SK-N-SH (cell line): ENCODE data around the gene FUT6. TPM values are rescaled to one million over a fixed set of nuclear protein-coding genes. Genes with fewer than 3 reads are reported as not detected.

Experiments
- CTCF ChIA-PET: fragments of 300-600, 350-600 bp; formaldehyde crosslinking; extraction: SDS; loops from one replicate; lab custom pipeline; 2021; lab: Yijun Ruan, JAX
- POLR2A ChIA-PET: fragments of 350-600 bp; sonication (Branson Sonifier 250); formaldehyde crosslinking; extraction: SDS; loops from one replicate; lab custom pipeline; 2020; ENCODE audit warnings: antibody characterized with exemption, inconsistent platforms; lab: Yijun Ruan, JAX
- DNase-seq: peaks from one replicate; pipeline ENCODE4 v3.0.0; 2012
- H2AFZ ChIP-seq: fragments of 200-600 bp; sonication (generic); 2 replicates; pipeline ENCODE4 v1.8.1; 2016; ENCODE audit warnings: antibody characterized with exemption, mild to moderate bottlenecking, low read depth
- H3F3A ChIP-seq: fragments of 200-600 bp; sonication (generic); replicated peaks from 2 replicates; pipeline ENCODE3; 2016; ENCODE audit warnings: antibody characterized with exemption, mild to moderate bottlenecking; ENCODE audit not compliant: insufficient read depth
- H3K27ac ChIP-seq, 2 experiments: fragments of 200-500 bp in 1 of 2; fragments of 200-600 bp in 1 of 2; sonication (Bioruptor generic) in 1 of 2; sonication (generic), shearing (Covaris generic) in 1 of 2; 2 replicates each; pipeline versions ENCODE4 v1.5.1 to v1.6.1; 2014 to 2016; ENCODE audit warnings: low read depth in 2 of 2, inconsistent platforms in 1 of 2, low read length in 1 of 2, mild to moderate bottlenecking in 1 of 2, mixed read lengths in 1 of 2
- H3K27me3 ChIP-seq: fragments of 200-600 bp; sonication (generic), shearing (Covaris generic); 2 replicates; pipeline ENCODE4 v1.6.1; 2016; ENCODE audit warnings: mixed run types; ENCODE audit not compliant: insufficient read depth
- H3K36me3 ChIP-seq, 2 experiments: fragments of 200-500 bp in 1 of 2; fragments of 200-600 bp in 1 of 2; sonication (Bioruptor generic) in 1 of 2; sonication (generic) in 1 of 2; replicated peaks in 1 of 2; 2 replicates each; pipeline versions ENCODE3 to v1.5.1; 2014 to 2016; ENCODE audit warnings: low read length in 1 of 2, mild to moderate bottlenecking in 1 of 2; ENCODE audit not compliant: insufficient read depth in 2 of 2, control insufficient read depth in 1 of 2
- H3K4me1 ChIP-seq, 2 experiments: fragments of 200-500 bp in 1 of 2; fragments of 200-600 bp in 1 of 2; sonication (Bioruptor generic) in 1 of 2; sonication (generic), shearing (Covaris generic) in 1 of 2; 2 replicates each; pipeline versions ENCODE4 v1.5.1 to v1.6.1; 2014 to 2016; ENCODE audit warnings: low read depth in 1 of 2, low read length in 1 of 2, mixed run types in 1 of 2; ENCODE audit not compliant: insufficient read depth in 2 of 2, control insufficient read depth in 1 of 2
- H3K4me2 ChIP-seq: fragments of 200-600 bp; sonication (generic), shearing (Covaris generic); 2 replicates; pipeline ENCODE4 v1.6.1; 2017; ENCODE audit warnings: mixed run types
- H3K4me3 ChIP-seq, 2 experiments: fragments of 200-500 bp in 1 of 2; fragments of 200-600 bp in 1 of 2; sonication (Bioruptor generic) in 1 of 2; sonication (generic), shearing (Covaris generic) in 1 of 2; 2 replicates each; pipeline versions ENCODE4 v1.5.1 to v1.8.1; 2014 to 2016; ENCODE audit warnings: low read depth in 2 of 2, inconsistent platforms in 1 of 2, low read length in 1 of 2, mild to moderate bottlenecking in 1 of 2, mixed read lengths in 1 of 2, moderate library complexity in 1 of 2
- H3K79me2 ChIP-seq: fragments of 200-600 bp; sonication (generic); 2 replicates; pipeline ENCODE4 v1.8.1; 2017; ENCODE audit warnings: mild to moderate bottlenecking; ENCODE audit not compliant: insufficient read depth
- H3K9ac ChIP-seq: fragments of 200-600 bp; sonication (generic); 2 replicates; pipeline ENCODE4 v1.6.1; 2017; ENCODE audit warnings: mixed run types
- H3K9me2 ChIP-seq: fragments of 200-600 bp; sonication (generic); 2 replicates; pipeline ENCODE4 v1.6.1; 2017; ENCODE audit warnings: mixed run types
- H3K9me3 ChIP-seq: fragments of 200-600 bp; sonication (generic); 2 replicates; pipeline ENCODE4 v1.6.1; 2017; ENCODE audit warnings: mixed run types, mild to moderate bottlenecking, moderate library complexity
- H4K20me1 ChIP-seq: fragments of 200-600 bp; sonication (generic); 2 replicates; pipeline ENCODE4 v1.6.1; 2017; ENCODE audit warnings: mild to moderate bottlenecking, mixed run types; ENCODE audit not compliant: insufficient read depth
- EP300 ChIP-seq, 2 experiments: IDR thresholded peaks; 2 replicates each; pipeline versions ENCODE4 v1.4.0 to v1.6.1; 2012; ENCODE audit warnings: borderline replicate concordance in 1 of 2, low read depth in 1 of 2, low read length in 1 of 2
- EZH2phosphoT487 ChIP-seq: fragments of 200-600 bp; sonication (generic); IDR thresholded peaks from 2 replicates; pipeline ENCODE4 v1.6.1; 2017; ENCODE audit warnings: low read depth, mixed run types, mild to moderate bottlenecking, antibody characterized with exemption, moderate library complexity, borderline replicate concordance
- FOSL2 ChIP-seq: IDR thresholded peaks from 2 replicates; pipeline ENCODE4 v1.4.0; 2012; ENCODE audit warnings: low read depth, mild to moderate bottlenecking, moderate library complexity, borderline replicate concordance
- FOXM1 ChIP-seq: IDR thresholded peaks from 2 replicates; pipeline ENCODE4 v1.4.0; 2012; ENCODE audit warnings: low read depth, mild to moderate bottlenecking
- GABPA ChIP-seq: IDR thresholded peaks from 2 replicates; pipeline ENCODE4 v1.4.0; 2012; ENCODE audit warnings: low read depth, mild to moderate bottlenecking
- IRF3 ChIP-seq: fragments of 150-350 bp; IDR thresholded peaks from 2 replicates; pipeline ENCODE4 v1.6.1; 2016; ENCODE audit warnings: mild to moderate bottlenecking, low read depth, low read length
- MXI1 ChIP-seq: IDR thresholded peaks from 2 replicates; pipeline ENCODE4 v1.6.1; 2012; ENCODE audit warnings: mild to moderate bottlenecking, low read depth, low read length, improper control_type of control experiment
- NFIC ChIP-seq: IDR thresholded peaks from 2 replicates; pipeline ENCODE4 v1.4.0; 2012; ENCODE audit warnings: borderline replicate concordance
- POLR2AphosphoS5 ChIP-seq: IDR thresholded peaks from 2 replicates; pipeline ENCODE4 v1.6.1; 2012; ENCODE audit warnings: low read depth, low read length
- RCOR1 ChIP-seq: fragments of 150-350 bp; IDR thresholded peaks from 2 replicates; pipeline ENCODE4 v1.6.1; 2017; ENCODE audit warnings: antibody characterized with exemption, low read length
- RXRA ChIP-seq: IDR thresholded peaks from 2 replicates; pipeline ENCODE4 v1.4.0; 2012; ENCODE audit warnings: low read depth, mild to moderate bottlenecking, borderline replicate concordance
- SMC3 ChIP-seq: IDR thresholded peaks from 2 replicates; pipeline ENCODE4 v1.6.1; 2012; ENCODE audit warnings: low read depth, low read length, improper control_type of control experiment
- TAF1 ChIP-seq: IDR thresholded peaks from 2 replicates; pipeline ENCODE4 v1.6.1; 2012; ENCODE audit warnings: low read depth, mild to moderate bottlenecking, low read length, moderate library complexity, borderline replicate concordance
- ZBTB33 ChIP-seq: IDR thresholded peaks from 2 replicates; pipeline ENCODE4 v1.4.0; 2012; ENCODE audit warnings: low read depth, borderline replicate concordance
- WGBS: methylation state at CpG from one replicate; pipeline ENCODE4 v1.1.6; 2017; ENCODE audit warnings: low lambda C conversion rate; 5-methylcytosine and 5-hydroxymethylcytosine counted together
- polyA plus RNA-seq, 3 experiments: library from polyadenylated mRNA; depleted of rRNA; stranded (reverse); fragments of >200 nt; gene quantifications; 2 replicates each; pipeline ENCODE4 v1.2.3, GENCODE V29; 2012
- TF ChIP-seq, protein P1 (sequence below): IDR thresholded peaks from 2 replicates; pipeline ENCODE4 v1.6.1; 2012; ENCODE audit warnings: mild to moderate bottlenecking, low read depth, low read length, moderate library complexity
- TF ChIP-seq, protein P2 (sequence below): IDR thresholded peaks from 2 replicates; pipeline ENCODE4 v1.4.0; 2012; ENCODE audit warnings: low read depth, borderline replicate concordance

FUT6 gene
- polyA plus RNA-seq, 1 of the 3 experiments (the other 2 are of a cell fraction), result not detected

DNA sequence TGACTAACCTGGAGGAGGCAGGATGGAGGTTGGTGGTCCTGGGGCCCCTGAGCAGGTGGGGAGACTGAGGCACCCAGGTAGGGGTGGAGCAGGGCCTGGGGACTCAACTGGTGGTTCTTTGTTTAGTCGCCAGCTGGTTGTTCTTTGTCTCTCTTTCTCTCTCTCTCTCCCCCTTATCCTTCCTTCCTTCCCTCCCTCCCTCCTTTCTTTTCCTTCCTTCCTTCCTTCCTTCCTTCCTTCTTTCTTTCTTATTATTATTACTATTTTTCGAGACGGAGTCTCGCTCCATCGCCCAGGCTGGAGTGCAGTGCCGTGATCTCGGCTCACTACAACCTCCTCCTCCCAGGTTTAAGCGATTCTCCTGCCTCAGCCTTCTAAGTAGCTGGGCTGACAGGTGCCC lies 41.3 kb downstream of the FUT6 start:
- ChIA-PET CTCF (interaction anchor here (0.9 to 4.2 kb wide), 3 partner anchors 10 to 224 kb away, joined by 3 to 22 read pairs (median 4); no protein-coding TSS in a partner anchor), POLR2A (interaction anchor here (1.4 kb wide), 1 partner anchor 15 kb away, joined by 4 read pairs; no protein-coding TSS in a partner anchor)
- Histone ChIP-seq H4K20me1 (no peaks in the 10 kb centered on the region), H3K4me2 (no peak overlapping the region), H3K27me3 (no peaks in the 10 kb centered on the region; the same call in 1 of the 2 replicates), H3K36me3 (no peaks in the 10 kb centered on the region), H3K4me1 (peaks cover 0 to 28% of the 10 kb centered on the region in 2 experiments; a peak in 1 of 4 replicates), H2AFZ (no peak overlapping the region), H3K4me3 (no peak overlapping the region), H3K9me3 (no peaks in the 10 kb centered on the region), H3K9me2 (no peaks in the 10 kb centered on the region), H3K9ac (no peak overlapping the region), H3K79me2 (no peaks in the 10 kb centered on the region), H3K27ac (no peak overlapping the region), H3F3A (no peaks in the 10 kb centered on the region)
- WGBS, result 91% methylated on average over 8 of the region's 8 CpGs
- DNase-seq, result no peak
- no peak for TF ChIP-seq EP300 (IDR thresholded peaks at IDR 0.05; ENCODE audit: borderline replicate concordance in 1 of 2, low read depth in 1 of 2, low read length in 1 of 2)
- no peak for TF ChIP-seq FOXM1
- TF ChIP-seq RCOR1, result no peak
- TF ChIP-seq, protein P1, sequence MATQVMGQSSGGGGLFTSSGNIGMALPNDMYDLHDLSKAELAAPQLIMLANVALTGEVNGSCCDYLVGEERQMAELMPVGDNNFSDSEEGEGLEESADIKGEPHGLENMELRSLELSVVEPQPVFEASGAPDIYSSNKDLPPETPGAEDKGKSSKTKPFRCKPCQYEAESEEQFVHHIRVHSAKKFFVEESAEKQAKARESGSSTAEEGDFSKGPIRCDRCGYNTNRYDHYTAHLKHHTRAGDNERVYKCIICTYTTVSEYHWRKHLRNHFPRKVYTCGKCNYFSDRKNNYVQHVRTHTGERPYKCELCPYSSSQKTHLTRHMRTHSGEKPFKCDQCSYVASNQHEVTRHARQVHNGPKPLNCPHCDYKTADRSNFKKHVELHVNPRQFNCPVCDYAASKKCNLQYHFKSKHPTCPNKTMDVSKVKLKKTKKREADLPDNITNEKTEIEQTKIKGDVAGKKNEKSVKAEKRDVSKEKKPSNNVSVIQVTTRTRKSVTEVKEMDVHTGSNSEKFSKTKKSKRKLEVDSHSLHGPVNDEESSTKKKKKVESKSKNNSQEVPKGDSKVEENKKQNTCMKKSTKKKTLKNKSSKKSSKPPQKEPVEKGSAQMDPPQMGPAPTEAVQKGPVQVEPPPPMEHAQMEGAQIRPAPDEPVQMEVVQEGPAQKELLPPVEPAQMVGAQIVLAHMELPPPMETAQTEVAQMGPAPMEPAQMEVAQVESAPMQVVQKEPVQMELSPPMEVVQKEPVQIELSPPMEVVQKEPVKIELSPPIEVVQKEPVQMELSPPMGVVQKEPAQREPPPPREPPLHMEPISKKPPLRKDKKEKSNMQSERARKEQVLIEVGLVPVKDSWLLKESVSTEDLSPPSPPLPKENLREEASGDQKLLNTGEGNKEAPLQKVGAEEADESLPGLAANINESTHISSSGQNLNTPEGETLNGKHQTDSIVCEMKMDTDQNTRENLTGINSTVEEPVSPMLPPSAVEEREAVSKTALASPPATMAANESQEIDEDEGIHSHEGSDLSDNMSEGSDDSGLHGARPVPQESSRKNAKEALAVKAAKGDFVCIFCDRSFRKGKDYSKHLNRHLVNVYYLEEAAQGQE, result no peak
- no peak for TF ChIP-seq GABPA
- no peak for TF ChIP-seq MXI1
- TF ChIP-seq RXRA, result no peak
- TF ChIP-seq POLR2AphosphoS5, result no peak
- no peak for TF ChIP-seq NFIC
- no peak for TF ChIP-seq EZH2phosphoT487
- TF ChIP-seq SMC3, result no peak
- TF ChIP-seq IRF3, result no peak
- TF ChIP-seq ZBTB33, result no peak
- no peak for TF ChIP-seq TAF1
- TF ChIP-seq, protein P2, sequence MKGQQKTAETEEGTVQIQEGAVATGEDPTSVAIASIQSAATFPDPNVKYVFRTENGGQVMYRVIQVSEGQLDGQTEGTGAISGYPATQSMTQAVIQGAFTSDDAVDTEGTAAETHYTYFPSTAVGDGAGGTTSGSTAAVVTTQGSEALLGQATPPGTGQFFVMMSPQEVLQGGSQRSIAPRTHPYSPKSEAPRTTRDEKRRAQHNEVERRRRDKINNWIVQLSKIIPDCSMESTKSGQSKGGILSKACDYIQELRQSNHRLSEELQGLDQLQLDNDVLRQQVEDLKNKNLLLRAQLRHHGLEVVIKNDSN, result no peak
- TF ChIP-seq FOSL2, result no peak
